Activated T-cell treated with anti-CD3 and anti-CD28 coated beads for 4 hours (primary cell): Measurements from ENCODE around the gene KIAA1958.
"Not testable (repeated sequence)": the region's sequence is repeated elsewhere in the genome, so short reads cannot be mapped to it uniquely, and the experiment has no call there.

Source experiments
- DNase-seq: peaks from one replicate; pipeline ENCODE4 v3.0.0-alpha.2; 2020

The KIAA1958 gene

DNA sequence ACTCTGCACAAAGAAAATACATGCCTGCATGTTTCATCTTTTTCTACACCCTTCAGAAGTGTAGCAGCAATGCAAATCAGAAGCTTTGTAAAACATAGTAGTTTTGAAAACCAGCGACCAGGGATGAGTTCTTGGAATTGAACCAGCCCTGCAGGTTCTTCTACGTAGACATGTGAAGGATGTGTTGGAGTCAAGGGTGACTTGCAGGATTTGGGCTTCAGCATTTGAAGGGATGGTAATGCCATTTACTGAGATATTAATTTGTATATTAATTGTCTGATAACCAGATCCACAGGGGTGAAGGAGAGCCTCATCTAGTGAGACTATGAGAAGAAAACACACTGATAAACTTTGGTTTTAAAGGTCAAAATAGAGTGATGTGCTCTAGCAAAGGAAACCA is 72.4 kb downstream of the KIAA1958 start:
- DNase-seq = no peak

DNA sequence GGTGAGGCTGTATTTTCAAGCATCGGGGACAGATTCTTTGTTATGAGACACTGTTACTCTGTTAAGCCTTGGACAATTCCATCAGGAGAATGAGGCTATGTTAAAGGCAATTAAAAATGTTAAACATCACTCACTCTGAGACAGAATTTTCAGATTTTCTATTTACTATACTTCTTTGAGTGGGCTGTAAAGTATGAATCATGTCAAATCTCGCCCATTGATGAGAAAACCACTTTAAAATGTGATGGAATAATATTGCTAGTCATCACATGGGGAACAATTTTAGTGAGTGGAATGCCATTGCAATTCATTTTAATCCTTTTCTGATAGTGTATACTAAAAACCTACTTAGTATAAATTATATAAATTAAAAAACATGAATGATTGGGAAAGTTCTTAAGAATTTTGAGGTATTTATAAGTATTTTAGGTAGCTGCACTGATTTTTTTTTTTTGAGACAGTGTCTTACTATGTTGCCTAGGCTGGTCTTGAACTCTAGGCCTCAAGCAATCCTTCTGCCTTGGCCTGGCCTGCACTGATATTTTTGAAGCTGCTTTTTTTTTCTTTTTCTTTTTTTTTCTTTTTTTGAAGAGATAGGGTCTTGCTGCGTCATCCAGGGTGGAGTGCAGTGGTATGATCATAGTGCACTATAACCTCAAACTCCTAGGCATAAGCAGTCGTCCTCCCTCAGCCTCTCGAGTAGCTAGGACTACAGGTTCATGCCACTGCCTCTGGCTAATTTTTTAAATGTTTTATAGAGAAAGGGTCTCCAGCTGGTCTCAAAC is 73.2 kb downstream of the KIAA1958 start:
- no peak for DNase-seq

DNA sequence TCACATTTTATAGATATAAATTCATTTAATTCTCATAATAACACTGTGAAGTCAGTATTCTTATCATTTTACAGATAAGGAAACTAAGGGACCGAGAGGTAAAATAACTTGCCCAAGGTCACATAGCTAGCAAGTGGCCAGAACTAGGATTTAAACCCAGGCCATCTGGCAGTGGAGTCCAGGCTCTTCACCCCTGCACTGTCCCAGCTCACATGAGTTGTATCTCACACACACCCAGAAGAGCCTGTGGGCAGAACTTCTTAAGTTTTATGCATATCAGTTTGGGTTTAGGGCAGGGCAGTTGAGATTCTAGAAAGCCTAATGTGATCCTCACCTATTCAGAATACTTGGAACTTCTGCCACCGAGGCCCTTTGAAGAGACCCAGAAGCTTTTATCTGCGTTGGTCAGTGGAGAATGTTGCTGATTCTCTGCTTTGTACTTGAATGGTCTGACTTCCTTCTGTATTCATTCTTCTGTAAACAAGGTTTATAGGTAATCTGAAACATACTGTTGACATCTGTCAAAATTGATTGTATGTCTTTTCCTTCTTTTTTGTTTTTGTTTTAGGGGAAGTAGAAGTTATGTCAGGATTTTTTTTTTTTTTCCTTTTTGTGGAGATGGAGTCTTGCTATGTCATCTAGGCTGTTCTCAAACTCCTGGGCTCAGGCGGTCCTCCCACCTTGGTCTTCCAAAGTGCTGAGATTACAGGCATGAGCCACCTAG is 75.8 kb downstream of the KIAA1958 start:
- no peak for DNase-seq

DNA sequence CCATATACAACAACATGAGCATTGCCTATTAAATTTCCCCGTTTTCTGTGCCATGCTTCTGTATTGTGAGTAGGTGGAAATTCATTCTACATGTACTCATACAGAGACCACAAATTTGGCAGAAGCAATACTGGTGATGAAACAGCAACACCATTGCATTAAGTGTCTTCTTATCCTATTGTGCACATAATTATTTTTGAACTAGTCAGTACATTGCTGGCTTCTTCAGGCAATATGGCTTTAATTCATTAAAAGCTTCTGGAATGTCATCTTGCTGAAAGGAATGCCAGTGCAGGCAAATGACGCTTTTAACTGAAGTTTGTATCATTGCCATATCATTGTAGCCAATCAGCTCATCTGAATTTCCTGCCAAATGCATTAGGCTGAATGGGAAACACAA is 82.6 kb downstream of the KIAA1958 start:
- no peak for DNase-seq

DNA sequence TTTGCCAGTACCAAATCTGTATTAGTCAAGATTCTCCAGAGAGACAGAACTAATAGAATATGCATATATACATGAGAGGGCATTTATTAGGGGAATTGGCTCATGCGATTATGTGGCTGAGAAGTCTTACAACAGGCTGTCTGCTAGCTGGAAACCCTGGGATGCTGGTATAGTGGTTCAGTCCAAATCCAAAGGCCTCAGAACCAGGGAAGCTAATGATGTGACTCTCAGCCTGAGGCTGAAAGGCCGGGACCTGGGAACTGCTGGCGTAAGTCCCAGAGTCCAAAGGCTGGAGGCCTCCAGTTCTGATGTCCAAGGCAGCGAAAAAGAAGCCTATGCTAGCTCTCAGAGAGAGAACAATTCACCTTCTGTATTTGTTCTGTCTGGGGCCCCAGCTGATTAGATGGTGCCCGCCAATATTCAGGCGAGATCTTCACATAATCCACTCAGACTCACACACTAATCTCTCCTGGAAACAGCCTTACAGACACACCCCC is 84.1 kb downstream of the KIAA1958 start:
- DNase-seq = no peak

DNA sequence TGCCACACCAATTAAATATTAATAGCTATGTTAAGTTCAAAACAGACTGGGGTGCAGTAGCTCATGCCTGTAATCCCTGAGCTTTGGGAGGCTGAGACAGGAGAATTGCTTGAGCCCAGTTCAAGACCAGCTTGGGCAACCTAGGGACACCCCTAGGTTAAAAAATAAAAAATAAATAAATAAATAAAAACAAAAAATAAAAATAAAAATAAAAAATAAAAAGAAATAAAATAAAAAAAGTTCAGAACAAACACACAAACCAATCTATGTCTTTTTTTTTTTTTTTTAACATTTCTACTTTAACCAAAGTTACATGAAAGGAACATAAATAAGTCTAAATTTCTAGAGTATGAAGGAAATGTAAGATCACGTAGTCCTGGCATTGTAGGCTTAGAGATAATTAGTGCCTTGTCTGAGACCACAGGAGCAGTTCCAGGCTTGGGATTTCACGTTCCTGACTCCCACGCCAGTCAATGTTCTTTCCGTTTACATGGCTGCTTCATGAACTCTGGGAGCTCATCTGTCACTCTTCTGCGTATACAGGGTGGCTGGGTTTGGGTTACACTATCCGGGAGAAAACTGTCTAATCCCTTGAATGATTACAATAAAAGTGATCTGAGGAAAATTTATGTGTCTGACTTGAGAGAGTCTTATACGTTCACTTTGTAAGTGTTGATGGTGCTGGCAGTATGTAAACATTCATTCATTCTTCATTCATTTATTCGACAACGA is 85.2 kb downstream of the KIAA1958 start:
- DNase-seq = no peak

DNA sequence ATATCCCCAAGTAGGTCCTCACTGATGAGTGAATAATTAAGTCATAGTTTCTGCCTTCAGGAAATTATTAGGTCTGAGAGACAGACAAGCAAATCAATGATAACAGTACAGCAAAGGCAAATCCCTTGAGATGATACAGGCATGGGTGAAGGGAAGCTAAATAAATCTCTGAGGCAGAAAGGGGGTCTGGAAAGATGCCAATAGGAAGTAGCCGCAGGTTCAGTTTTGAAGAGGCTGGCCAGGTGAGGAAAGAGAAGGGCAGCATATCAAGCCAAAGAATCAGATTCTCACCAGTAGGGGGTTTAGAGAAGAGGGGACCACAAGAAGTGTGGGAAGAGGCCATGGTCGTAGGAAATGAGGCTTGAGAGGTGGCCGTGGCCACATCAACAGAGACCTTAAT is 85.8 kb downstream of the KIAA1958 start:
- no peak for DNase-seq

DNA sequence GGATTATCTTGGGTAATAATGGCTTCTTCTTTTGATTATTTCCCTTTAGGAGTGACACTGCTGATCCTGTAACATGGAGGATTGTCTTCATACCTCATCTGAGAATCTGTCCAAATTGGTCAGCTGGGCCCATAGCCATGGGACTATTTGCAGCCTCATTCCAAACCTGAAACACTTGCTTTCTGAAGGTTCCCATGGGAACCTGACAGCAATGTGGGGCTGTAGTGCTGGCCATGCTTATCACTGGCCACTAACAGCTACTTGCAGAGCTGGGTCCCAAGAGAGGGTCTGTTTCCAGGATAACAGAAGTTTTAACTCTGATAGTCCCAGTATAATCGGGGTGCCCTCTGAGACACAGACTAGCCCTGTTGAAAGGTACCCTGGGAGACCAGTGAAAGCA is 87.4 kb downstream of the KIAA1958 start:
- no peak for DNase-seq

DNA sequence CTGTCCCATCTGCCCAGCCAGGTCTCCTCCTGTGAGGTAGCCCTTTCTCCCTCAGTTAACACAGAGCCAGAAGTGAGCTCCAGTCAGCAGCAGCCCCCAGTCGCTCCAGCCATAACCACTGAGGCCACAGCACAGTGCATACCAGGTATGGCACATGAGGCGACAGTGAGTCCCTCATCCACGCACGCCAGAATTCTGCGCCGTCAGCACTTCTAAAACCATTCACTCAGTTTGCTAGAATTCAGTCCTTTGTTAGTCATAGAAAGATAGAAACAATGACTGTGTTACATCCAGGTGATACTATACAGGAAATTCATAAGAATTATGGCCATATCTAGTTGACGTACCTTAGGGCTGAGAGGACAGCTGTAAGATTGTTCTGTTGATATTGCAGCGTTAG is 88.5 kb downstream of the KIAA1958 start:
- DNase-seq = no peak

DNA sequence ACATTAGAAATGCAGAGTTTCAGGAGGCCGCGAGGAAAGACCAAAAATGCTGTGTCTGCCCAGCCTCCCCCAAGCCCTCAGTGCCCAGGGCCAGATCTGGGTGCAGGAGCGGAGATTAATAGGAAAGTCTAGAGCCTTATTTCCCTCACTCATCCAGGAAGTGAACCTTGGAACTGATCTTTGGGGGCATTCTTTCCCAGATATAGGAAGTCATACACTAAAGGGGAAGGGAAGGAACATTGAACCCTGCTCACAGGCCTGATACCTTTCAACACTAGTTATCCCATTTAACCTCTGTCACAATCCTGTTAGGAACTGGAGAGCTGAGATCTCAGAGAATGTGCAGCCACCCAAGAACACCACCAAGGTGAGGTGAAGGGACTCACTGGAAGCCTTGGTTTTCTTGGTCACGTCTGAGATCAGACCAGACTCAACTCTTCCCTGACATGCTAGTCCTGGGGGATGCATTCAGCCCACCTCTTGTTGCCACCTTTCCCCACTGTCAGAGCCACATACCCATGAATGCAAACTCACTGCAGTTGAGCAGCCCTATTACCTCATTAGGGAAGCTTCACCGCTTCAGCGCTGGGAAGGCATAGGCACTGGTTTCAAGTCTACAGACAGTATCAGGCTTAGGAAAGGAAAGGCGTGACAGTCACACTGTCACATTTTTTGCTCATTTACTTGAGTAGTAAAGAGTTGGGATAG is 95.0 kb downstream of the KIAA1958 start:
- DNase-seq = no peak

DNA sequence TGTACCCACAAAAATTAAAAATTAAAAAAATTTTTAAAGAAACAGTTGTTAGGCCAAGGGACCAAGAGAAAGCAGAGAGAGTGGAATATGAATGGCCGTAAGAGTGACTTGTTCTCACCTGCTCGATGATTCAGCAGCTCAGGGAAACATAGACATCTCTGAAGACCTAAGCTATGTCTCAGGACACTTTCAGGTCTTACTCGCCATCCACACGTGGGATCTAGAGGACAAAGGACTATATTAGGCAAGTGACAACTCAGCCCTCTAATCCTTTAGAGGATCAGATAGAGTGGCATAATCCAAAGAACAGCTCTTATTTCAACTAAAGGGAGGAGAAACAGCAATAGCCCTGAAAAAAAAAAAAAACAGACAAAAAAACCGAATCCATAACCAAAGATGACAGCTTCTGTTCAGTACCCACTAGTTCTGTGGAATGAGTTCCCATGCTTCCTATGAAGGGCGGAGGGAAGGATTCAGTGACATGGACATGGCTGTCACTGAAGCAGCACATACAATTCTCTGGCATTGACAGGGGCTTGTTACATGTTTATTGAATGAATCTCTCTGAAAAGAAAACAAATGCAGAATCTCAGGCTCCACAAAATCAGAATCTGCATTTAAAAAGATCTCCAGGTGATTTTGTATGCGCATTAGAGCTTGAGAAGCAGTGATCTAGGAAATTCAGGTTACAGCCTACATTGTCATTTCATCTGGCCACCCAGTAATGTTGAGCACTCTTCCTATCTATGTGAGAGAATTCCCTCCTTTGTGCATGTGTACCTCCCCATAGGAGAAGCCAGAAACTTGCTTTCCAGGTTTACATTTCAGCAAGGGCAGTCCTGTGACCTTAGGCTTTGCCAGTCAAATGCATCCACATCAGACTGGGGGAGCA is 96.0 kb downstream of the KIAA1958 start:
- no peak for DNase-seq

DNA sequence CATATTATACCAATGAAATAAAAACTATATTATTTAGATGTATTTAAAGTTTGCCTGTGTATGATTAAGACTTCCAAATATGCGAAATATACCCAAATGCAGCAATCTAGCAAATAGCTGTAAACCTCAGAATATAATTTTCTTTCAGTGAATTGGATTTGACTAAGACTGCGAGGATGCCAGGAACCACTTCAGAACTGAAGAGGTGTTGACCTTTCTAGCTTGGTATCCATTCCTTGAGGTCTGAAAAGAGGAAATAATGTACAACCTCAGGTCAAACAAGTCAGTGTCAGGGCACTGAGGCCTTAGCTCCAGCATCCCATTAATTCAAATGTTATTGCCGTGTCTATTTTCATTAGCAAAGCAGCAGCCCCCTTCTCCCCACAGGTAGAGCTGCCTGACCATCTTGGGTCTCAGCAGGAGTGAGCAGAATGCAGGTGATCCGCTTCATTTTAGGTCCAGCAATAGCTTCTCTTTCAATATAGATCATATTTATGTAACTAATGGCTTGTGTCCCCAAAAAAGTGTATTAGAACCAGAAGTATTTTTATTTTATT is 100.0 kb downstream of the KIAA1958 start:
- DNase-seq = no peak

DNA sequence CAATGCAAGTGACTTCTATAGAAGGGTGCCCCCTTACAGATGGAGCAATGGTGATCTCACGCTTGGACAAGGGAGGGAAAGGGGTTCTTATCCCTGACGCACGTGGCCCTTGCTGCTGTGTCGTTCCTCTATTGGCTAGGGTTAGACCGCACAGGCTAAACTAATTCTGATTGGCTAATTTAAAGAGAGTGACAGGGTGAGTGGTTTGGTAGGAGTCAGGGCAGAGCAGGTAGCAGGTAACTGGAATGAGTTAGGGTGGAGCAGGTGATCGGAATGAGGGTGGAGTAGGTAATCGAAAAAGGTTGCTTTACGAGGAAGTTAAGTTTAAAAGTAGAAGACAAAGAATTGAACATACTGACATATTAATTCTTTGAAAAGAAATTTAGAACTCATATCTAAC is 105.2 kb downstream of the KIAA1958 start:
- not testable (repeated sequence) for DNase-seq

DNA sequence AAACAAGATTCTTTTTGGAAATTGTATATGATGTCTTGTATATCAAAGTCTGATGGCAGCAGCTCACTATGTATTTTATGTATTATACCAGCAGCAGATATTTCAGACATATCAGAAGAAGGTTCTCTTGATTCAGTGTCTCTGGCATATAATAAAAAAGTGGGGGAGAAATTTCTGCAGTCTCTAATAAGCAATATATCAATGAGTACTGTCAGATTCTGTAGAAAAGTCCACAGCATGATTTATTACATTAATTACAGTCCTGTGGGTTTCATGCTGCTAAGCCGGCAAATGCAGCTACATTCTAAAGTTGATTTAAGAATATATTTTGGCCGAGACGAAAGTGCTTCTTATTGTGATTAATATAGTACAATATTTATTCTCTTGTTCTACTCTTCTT is 113.1 kb downstream of the KIAA1958 start:
- no peak for DNase-seq

DNA sequence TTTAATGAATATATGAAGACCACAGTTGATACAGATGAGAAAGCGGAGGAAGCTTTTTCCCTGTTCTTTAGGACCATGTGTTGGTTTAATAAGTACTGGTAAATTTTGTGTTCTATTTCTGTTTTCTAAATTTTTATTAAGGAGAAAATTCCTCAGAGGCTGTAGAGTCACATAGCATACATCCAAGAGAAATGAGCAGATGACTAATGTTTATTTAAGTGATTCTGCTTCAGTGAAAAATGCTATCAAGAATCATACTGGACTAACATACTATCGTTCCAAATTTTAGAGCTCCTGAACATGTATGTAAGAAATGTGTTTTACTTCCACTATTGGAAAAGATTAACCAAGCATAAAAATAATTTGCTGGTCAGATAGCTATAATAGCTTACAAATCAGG is 115.0 kb downstream of the KIAA1958 start:
- DNase-seq = no peak

DNA sequence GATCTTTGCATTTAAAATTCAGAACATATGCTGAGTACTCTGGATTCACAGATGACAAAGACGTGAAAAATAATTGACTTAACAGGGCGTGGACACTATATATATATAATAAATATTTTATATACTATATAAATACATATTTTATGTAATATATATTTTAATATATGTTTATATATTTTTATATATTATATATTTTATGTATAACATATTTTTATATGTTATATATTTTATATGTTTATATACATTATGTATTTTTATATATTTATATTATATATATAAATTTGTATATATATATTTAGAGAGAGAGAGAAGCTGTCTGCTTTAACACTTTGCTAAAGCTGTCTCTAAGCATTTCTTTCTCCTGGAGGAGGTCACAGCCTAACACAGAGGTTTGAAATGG is 118.2 kb downstream of the KIAA1958 start:
- DNase-seq = no peak

DNA sequence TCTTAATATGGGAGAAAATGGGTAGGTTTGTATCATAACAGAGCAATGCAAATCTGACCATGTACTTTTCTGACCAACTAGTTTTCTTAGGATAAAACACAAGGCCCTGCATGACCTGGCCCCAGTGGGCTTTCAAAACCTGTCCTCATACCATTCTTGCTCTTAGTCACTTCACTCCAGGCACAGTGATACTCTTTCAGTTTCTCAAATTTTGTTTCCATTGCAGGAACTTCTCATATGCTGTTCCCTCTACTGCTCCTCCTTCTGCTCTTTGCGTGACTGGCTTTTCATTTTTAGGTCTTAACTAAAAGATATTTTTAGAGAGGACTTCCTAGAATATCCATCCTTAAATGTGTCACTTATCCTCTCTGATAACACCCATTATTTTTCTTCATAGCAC is 118.9 kb downstream of the KIAA1958 start:
- no peak for DNase-seq

DNA sequence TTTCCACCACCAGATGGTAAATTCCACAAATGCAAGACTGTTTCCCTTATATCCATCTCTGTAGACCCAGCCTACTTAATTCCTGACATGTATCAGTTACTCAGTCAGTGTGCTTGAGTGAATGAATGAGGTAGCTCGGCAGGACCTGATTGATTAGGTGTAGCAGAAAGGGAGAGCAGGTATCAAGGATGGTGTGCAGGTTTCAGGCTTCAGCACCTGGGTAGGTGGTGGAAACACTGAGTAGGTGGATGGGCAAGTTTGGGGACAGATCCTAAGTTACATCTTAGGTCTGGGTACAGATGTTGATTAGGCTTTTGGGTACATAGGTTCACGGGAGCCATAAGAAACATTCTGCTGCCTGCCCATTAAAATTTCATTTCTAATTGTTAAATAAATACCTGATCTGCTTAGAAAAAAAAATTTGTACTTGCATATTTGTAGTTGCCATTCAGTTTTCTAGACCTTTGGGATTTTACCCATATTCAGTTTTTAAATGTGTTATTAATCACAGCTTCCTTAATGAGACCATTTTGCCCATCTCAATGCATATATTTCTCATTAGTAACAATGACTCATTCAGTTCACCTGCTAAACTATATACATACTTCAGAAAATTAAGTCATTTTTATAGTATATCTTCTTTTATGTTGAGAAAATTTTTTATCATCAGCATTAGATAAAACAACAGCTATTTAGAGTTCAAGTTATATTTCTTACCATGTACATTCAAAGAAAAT is 119.5 kb downstream of the KIAA1958 start:
- DNase-seq = no peak

DNA sequence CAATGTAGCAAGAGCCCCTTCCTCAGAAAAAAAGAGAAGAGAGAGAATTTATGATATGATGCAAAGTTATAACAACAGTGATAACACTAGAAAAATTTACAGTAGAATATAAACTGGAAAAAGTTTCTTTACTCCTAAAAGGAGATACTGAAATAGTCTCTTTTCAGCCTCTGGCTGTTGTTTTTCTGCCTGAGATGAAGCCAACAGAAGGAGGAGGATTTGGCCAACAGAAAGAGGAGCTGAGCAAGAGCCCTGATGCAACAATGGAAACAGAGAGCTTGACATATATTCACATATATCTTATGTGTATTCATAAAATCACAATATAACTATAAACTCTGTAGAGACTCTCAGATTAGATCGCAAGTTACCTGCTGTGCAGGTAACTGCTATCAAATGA is 122.2 kb downstream of the KIAA1958 start:
- DNase-seq = no peak

DNA sequence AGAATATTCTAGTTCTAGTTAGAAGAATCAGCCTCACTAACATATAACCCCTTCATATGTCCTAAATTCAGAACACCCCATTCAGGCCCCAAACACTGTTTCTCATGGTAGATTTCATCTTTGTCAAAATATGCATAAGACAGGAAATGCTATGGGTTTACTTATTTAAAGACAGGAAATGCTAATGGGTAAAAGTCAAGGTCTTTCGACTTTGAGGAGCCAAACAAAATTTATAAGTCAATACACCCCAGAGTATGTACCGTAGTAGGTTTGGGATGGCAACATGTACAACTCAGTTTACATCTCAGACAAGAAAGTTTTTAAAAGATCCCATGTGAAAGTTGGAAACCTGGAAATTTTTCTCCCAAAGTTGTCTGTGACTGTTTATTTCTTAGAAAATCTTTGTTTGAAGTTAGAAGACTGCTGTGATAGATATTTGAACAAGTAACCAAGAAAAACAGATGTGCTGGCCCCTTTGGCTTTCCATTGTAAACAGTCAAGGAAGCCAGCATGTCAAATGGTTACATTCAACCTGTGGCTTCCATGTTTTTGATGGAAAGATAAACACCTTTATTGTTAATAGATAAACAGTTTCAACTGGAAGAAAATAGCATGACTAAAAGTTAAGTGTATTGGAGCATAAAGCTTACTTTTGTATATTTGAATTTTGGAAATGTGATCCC is 129.1 kb downstream of the KIAA1958 start:
- no peak for DNase-seq
